ENCODE measurements around the gene MEX3D.

MEX3D gene

GRCh38 chr19:1592755-1593500, 24.8 kb upstream of the MEX3D start, which contains the start of gene MBD3:
Gene MBD3 (minus strand): TSS chr19:1592865. CDS start chr19:1592631, 234 bp downstream.
- peak; percentile 85 to 86 for DNase-seq

DNA sequence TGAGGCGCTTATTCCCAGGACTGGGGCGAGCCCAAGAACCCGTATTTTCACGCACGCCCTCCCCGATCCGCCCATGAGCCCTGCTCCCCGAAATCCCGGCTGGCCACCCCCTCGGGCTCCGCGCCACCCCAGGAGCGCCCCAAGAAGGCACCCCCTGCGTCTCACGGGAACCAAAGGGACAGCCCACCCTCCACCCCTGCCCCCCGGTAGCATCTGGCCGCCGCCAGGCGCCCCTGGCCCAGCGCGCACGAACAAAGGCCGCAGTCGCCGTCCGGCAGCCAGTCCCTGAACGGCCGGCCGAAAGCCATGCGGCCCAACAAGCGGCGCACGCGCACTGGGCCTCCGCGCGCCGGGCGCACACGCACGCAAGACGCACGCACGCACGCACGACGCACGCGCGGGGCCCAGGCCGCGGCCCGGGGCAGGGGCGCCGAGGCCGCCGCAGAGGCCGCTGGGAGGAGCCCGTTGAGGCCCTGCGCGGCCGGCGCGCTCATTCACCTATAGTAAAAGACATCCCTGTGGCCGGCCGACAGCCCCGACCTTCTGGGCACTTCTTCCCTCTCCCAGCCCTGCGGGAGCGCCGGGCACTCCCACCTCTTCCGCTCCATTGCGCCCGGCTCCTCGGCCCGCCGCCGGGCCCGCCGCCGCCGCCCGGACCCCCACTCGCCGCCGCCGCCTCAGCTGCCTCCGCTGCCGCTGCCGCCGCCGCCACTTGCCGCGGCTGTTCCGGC, 24.1 kb upstream of the MEX3D start:
- peak; percentile 75 to 82 for DNase-seq

GRCh38 chr19:1591421-1592023, 23.4 kb upstream of the MEX3D start:
- DNase-seq, result peak in 1 of 2 donors; percentile 31

DNA sequence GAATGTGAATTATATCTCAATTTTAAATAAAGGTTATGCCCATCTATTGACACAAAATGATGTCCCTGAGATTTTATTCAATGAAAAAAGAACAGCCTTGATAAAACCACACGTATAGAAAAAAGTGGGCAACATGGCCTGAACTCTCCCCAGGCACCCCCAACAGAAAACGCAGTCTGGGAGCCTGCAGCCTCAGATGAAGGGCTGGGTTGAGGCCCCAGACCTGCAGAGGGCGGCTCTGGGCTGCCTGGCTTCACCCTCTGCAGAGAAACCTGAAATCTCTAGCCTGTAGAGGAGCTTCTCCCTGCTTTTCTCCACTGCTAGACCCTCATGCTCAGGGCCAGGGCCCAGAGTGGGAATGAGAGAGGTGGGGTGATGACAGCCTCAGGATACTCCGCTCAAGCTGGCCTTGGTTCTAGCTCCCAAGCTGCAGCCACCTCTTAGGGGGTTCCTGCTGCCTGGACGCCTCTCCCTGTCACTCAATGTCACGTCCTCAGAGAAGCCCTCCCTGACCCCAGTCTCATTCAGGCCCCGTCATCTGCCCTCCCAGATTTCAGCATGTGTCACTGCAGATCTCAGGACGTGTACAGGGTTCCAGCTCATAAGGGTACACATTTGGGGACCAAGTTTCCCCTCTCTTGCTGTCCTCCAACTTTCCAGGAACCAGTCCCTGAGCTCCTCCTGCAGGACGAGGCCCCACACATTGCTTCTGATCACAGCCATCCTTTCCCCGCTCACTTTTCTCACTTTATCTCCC, 22.7 kb upstream of the MEX3D start:
- no peak for DNase-seq

DNA sequence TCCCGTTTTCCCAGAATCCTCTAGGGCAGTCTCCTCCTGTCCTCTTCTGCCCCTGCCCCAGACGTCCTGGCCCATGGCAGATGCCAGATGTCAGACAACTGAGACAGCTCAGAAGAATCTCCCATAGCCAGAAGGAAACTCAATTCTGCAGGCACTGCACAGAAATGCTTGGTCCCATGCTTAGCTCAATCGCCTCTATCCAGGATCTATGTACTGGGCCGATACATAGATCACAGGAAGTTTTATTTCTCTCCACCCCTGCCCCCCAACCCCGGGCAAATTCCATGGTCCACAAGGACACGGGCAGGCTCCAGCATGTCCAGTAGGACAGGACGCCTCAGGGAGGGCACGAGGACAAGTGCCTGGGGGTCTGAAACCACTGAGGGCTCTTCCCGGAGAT, 19.7 kb upstream of the MEX3D start:
- DNase-seq, result no peak

DNA sequence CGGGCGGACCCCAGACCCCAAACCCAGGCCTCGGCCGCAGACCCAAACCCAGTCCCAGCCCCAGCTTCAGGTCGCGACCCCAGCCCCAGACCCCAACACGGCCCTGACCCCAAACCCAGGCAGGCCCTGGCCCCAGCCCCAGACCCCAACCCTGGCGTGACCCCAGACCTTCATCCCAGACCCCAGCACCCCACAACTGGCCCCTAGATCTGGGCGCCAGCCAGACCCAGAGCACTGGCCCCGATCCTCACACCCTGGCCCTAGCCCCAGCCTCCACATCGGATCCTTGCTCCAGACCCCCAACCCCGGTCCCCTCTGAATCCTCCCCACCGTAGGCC, 17.1 kb upstream of the MEX3D start:
- DNase-seq, result no peak

DNA sequence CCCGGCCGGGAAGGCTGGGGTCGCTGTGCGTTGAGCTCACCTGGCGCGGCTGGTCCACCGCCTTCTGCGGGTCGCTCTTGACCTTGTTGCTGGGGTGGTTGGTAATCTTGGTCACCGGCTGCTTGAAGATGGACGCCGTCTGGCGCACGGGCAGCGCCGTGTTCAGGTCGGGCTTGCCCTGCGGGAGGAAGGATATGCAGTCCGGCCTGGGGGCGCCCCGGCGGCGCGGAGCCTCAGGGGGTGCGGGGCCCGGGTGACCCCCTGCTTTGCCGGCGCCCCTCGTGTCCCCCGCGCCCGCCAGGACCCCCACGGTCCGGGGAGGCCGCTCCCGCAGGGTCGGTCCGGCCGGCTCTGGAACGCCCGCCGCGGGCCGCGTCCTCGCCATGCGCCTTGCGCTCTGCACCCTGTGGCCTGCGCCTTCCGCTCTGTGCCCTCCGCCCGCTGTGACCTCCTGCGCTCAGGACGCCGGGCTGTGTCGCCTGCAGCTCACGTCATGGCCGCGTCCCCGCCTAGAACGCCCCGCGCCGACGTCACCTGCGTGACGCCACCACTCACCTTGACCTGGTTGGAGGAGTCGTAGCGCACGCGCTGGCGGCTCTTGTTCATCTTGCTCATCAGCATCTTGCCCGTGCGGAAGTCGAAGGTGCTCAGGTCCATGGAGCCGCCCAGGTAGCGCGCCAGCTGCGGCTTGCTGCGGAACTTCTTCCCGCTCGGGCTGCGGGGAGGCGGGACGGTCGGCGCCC, 16.5 kb upstream of the MEX3D start:
- no peak for DNase-seq

DNA sequence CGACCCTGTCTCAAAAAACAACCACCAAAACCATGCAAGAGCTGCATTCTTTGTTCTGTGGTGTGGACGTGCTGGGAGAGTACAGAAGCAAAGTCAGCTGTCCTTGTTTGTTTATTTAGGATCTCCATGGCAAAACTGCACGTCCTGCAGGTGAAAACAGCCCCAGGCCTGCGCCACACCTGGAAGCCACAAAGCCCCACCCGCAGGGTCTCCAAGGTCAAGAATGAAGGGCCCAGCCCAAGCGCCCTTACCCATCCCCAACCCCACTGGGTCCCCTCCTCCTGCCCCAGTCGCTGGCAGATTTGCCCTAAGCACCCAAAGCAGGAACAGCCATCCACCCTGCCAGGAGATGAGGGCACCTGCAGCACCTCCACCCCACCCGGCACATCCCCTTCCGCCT, 14.1 kb upstream of the MEX3D start:
- DNase-seq, result no peak

- DNase-seq, result no peak
Observed at GRCh38 chr19:1580957-1581356, 12.8 kb upstream of the MEX3D start.

DNA sequence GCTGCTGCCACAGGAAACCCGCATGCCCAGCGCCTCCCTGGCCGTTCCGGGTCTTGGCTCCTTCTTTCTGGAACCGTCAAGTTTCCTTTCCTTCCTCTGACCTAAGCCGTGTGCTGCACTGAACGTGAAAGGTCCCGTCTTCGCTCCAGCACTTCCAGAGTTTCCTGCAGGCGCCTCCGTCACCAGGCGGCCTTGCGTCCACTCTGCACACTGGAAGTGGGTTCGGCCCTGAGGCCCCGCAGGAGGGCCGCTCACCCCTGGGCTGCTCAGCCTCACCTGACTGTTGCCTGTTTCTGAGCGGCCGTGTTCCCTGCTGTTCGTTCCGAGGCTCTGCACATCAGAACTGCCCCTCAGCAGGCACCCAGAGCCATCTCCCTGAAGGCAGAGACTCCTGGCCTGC, 12.3 kb upstream of the MEX3D start:
- DNase-seq, result no peak

GRCh38 chr19:1579222-1579621, 11.1 kb upstream of the MEX3D start:
- no peak for DNase-seq

GRCh38 chr19:1577929-1578618, 9.9 kb upstream of the MEX3D start:
- no peak for DNase-seq

DNA sequence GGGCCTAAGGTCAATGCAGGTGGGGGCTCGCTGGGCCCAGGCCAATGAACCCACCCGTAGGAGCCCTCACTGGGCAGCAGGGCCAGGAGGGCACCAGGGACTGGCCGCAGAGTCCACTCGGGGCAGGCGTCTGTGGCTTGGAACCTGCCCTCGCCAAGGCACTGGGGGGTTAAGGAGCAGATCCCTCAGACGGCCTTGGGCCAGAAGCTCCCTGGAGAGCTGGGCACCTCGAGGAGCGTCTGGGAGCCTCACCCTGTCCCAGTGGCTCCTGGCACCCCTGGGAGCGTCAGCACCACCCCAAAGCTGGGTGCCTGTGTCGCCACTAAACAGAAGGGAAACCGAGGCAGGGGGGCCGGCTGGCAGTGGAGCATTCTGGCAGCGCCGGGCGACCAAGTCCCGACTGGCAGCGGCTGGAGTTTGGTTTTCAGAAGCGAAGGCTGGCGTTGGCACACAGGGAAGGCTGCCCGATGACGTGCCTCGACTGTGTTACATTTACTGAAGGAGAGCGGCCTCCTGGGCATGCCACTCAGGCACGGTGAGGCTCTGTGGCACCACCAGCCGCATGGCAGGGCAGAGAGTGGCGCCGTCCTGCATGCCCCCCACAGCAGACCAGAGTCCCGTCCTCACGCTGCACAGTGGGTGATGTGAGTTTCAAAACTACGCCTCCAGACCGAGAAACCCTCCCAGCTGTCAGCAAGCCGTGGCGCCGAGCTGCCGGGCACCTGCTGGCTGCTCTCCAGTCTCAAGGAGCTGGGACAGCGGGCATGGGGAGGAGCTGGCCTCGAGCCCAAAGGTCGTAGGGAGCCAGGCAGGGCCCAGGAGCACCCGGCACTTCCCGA, 9.2 kb upstream of the MEX3D start:
- DNase-seq, result no peak

DNA sequence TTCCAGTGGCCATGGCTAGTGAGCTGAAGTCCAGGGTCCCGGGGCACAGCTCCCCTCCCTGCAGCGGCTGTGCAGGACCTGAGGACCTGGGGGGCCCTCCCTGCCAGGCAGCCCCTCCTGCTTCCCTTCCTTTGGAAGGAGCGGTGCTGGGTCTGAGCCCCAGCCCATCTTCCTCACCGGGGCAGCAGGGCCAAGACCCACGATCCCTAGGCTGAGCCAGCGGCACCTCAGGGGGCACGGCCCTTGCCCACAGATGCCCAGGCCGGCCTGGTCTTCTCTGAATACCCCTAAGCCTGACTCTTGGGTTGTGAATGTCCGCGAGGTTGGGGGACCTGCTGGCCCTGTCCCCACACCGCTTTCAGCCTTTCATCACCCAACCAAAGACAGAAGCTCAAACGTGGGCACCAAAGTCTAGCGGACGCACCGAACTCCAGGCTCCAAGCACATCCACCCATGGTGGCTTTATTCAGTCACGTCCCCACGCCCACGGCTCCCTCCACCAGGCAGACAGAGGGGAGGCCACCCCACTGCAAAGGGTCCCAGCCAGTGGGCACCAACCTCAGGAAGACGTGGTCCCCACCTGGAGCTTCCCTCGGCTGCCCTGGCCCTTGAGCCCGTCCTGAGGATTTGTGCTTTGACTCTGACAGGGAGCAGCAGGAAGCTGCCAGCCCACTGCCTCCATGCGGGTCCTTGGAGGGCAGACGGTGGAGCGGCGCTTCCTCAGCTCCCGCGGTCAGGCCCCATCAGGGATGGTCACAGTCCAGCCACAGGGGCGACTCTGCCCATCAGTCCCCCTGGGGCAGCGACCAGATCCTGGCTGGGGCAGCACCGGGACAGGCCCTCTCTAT, 8.3 kb upstream of the MEX3D start:
- no peak for DNase-seq

- no peak for DNase-seq
Observed at GRCh38 chr19:1575323-1576241, 7.5 kb upstream of the MEX3D start.

- no peak for DNase-seq
Observed at GRCh38 chr19:1574354-1575136, 6.4 kb upstream of the MEX3D start.

DNA sequence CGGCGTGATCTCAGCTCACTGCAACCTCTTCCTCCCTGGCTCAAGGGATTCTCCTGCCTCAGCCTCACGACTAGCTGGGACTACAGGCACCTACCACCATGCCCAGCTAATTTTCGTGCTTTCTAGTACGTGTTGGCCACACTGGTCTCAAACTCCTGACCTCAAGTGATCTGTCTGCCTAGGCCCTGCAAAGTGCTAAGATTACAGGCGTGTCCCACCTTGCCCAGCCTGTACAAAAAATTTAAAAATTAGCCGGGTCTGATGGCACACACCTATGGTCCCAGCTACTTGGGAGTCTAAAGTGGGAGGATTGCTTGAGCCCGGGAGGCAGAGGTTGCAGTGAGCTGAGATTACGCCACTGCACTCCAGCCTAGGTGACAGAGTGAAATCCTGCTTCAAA, 4.7 kb upstream of the MEX3D start:
- no peak for DNase-seq

- DNase-seq, result no peak
Observed at GRCh38 chr19:1571358-1571757, 3.2 kb upstream of the MEX3D start.
